GM21825 (cell line): ENCODE measurements around the gene CDK6.

ENCODE experiments used
- ATAC-seq: cut with Tn5 transposase; IDR thresholded peaks from one replicate; pipeline ENCODE4 v1.9.1; 2021; ENCODE audit warnings: mild to moderate bottlenecking, moderate library complexity; ENCODE audit not compliant: unreplicated experiment

CDK6 gene

DNA sequence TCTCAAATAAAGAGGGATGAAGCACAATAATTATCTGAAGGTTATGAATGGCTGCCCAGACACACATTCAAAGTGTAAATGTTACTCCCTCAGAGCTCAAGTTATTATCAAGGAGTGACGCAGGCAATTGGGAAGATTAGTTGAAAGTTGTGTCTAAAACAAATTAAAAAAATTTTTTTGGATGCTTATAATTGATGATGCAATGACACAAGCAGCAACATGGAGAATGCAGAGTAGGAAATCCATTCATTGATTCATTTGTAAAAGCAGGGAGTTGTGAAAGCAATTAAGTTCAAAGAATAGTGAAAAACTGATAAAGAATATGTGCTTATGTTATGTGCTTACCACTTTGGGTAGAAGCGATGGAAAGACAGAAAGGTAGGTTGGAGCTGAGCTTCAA lies 120.4 kb downstream of the CDK6 start:
- no peak for ATAC-seq

GRCh38 chr7:92714767-92715166 lies 121.6 kb downstream of the CDK6 start:
- no peak for ATAC-seq

- ATAC-seq: no peak
Measured at GRCh38 chr7:92714280-92714679, 122.1 kb downstream of the CDK6 start.

GRCh38 chr7:92709912-92710311 lies 126.5 kb downstream of the CDK6 start:
- no peak for ATAC-seq

- no peak for ATAC-seq
Measured at GRCh38 chr7:92709150-92709549, 127.2 kb downstream of the CDK6 start.

GRCh38 chr7:92708111-92709042 lies 128.0 kb downstream of the CDK6 start:
- ATAC-seq: no peak

DNA sequence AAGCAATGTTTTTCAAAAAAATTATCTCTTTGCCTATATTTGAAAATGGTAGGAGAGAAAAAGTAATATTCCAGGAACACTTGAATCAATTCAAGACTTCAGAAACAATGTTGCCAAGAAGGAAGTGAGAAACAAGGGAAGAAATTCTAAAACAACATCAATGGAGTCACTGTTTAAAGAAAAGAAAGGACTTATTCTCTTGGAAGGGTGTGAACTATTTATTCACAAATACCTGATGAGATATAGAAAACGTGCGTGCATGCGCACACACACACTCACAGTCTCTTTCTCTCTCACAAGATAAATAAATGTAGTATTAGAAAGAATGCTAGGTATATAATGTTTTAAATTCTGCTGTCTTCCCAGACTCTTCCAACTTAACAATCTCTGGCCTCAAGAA lies 128.9 kb downstream of the CDK6 start:
- no peak for ATAC-seq

DNA sequence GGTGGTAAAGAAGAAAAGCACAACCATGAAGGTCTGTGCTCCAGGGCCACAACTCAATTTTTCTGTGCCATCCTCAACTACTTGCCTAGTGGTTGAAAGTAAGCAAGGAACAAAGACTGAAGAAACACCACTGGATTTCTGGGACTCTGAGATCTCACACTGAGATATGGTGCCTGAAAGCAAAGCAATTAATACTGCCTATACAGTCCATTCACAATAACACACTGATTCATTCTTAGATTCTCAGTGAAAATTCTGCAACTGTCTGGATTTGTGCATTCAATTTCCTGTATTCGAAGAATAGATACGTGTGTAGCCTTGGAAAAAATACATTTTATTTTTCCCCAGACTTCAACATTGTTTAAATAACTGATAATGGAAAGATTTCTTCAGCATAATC lies 129.8 kb downstream of the CDK6 start:
- no peak for ATAC-seq

GRCh38 chr7:92705831-92706230 lies 130.5 kb downstream of the CDK6 start:
- no peak for ATAC-seq

- no peak for ATAC-seq
Measured at GRCh38 chr7:92704858-92705257, 131.5 kb downstream of the CDK6 start.

- no peak for ATAC-seq
Measured at GRCh38 chr7:92702535-92702934, 133.8 kb downstream of the CDK6 start.

GRCh38 chr7:92699966-92700514 lies 136.3 kb downstream of the CDK6 start:
- no peak for ATAC-seq

- ATAC-seq: no peak
Measured at GRCh38 chr7:92699560-92699959, 136.8 kb downstream of the CDK6 start.

DNA sequence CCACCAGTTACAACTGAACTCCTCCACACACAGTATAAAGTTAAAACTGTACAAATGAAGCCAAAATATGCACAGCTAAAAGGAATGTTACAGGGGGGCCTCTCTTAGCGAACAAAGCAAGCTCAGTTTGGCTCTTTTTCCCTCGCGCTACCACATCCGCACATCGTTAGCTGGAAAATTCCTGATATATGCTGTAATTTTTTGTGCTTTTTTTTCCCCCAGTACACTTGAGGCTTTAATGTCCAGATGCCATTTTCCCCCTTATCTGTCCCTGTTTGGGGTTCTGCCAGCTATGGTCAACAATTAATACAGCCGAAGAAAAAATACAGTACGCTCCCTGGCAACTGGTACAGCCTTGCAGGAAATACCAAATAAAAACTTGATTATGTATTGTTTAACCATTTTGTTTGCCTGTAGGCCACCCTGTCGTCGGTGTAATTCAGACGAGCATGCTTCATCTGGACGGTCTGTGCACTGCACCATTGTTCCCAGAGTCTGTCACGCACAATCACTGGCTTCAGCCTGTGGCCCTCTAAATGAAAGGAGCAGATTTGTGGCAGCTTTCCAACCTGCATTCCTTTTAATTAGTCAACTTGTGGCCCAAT lies 138.0 kb downstream of the CDK6 start:
- no peak for ATAC-seq

DNA sequence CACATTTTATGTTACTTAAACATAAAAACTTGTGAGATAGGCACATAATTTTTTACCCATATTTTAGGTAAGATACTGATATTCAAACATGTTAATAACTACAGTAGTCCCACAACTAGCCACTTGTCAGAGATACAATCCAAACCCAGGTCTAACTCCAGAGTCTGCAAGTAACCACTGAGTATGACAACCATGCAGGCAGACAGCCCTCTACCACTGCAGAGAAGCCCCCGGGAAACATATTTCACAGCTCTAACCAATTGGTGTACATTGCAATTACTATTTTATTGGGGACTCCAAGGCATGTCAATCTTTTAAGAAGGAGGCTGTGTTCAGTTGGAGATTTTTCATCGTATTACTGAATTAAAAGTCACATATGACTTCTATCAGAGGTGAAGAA lies 139.0 kb downstream of the CDK6 start:
- no peak for ATAC-seq

- ATAC-seq: no peak
Measured at GRCh38 chr7:92697012-92697411, 139.4 kb downstream of the CDK6 start.

DNA sequence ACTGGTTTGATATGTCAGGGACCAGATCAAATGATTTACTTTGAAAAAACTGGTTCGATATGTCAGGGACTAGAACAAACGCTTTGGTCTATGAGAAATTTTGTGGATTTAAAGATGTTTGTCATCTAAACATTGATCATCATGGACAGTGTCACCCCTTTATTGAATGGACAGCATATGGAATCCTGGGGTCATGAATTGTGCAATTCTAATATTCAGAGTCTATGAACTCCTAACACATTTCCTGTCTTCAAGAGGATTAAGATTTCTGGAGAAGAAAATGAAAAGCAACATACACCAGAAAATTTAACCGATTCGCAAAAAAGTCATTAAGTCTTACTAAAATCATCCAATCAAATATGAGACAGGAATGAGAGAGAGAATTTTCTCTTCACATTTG lies 139.8 kb downstream of the CDK6 start:
- no peak for ATAC-seq

DNA sequence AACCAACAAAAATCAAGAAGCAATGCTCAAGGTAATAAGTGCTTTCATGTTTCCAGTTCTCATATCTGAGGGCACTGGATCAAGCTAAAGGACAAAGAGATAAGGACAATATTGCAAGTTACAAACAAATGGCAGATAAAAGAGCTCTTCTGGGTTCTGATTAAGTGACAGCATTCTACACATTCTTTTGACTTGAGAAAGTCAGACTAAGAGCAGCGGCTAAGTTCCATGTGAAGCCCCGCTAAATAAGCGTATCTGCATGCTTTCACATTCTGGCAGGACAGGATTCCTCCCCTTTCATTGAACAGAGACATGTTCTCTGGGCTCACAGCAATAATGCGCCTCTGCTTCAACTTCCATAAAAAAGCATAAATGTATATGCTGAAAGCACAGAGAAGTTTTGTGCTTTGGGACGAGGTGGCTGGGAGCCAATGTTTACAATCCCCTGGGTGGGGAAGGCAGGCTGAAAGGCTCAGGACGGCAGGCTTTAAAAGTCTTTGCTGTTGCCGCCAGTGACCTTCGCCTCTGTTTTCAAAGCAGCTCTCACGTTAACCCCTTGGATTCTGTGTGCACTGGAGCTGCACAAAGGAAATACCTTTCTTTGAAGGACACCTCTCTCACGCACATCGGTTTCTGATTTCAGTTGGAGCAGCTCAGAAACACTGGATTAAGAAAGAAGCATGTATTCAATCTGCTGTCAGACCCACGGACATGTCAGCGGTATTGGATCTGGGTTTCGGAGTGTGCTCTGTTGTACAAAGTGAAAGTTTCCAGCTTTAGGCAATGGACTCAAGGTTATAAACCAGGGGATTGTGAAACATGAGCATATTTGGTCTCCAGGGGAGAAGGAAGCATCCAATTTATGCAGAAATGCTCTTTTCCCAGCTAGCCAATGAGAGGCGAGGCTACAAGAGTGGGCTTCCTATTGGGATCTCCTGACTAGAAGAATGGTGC lies 140.8 kb downstream of the CDK6 start:
- ATAC-seq: no peak

DNA sequence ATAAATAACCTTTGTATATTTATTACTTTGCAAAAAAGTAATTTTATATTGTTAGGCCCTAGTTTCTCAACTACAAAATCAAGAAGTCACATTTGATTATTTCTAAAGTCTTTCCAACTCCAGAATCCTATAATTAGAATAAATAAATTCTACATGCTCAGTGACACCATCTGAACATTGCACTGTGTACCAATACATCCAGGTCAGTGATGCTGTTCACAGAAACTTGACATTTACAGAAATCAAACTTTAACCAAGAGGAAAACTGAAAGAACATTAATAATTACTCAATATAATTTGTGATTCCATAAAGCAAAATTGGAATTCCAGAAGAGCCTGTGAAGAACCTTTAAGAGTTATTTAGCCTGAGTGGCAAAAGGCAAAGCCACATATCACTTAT lies 142.2 kb downstream of the CDK6 start:
- no peak for ATAC-seq

GRCh38 chr7:92693519-92693918 lies 142.9 kb downstream of the CDK6 start:
- no peak for ATAC-seq

- no peak for ATAC-seq
Measured at GRCh38 chr7:92691578-92691977, 144.8 kb downstream of the CDK6 start.
